ENCODE data around the gene KLK2. TPM values are rescaled to one million over a fixed set of nuclear protein-coding genes. Genes with fewer than 3 reads are reported as not detected.

Gene KLK2
- total RNA-seq, 1 donor from 2014 or later: not detected

- TF ChIP-seq CTCF (IDR thresholded peaks at IDR 0.05; ENCODE audit: unreplicated experiment): no peak
- H3K9me3 Mint-ChIP-seq (ENCODE audit: unreplicated experiment): no peaks in the 10 kb centered on the region
- no peaks in the 10 kb centered on the region for H3K36me3 Mint-ChIP-seq (ENCODE audit: low read depth, unreplicated experiment)
- H3K4me1 Mint-ChIP-seq (ENCODE audit: unreplicated experiment): no peaks in the 10 kb centered on the region
- peaks cover 16% of the 10 kb centered on the region for H3K27me3 Mint-ChIP-seq (ENCODE audit: unreplicated experiment)
- peak; percentile 85 for DNase-seq (ENCODE audit: low spot score)
- H3K4me3 Mint-ChIP-seq (ENCODE audit: unreplicated experiment): peak overlapping the region; percentile 87
- H3K27ac Mint-ChIP-seq (ENCODE audit: unreplicated experiment): no peak overlapping the region
These were observed 37.3 kb upstream of the KLK2 start for GRCh38 chr19:50835785-50836542.

- peak overlapping the region; percentile 86 for H3K4me3 Mint-ChIP-seq (ENCODE audit: unreplicated experiment)
- H3K36me3 Mint-ChIP-seq (ENCODE audit: low read depth, unreplicated experiment): no peaks in the 10 kb centered on the region
- no peak for TF ChIP-seq CTCF (IDR thresholded peaks at IDR 0.05; ENCODE audit: unreplicated experiment)
- H3K27ac Mint-ChIP-seq (ENCODE audit: unreplicated experiment): no peak overlapping the region
- H3K4me1 Mint-ChIP-seq (ENCODE audit: unreplicated experiment): no peaks in the 10 kb centered on the region
- peaks cover 19% of the 10 kb centered on the region for H3K27me3 Mint-ChIP-seq (ENCODE audit: unreplicated experiment)
- no peak for DNase-seq (ENCODE audit: low spot score)
- no peaks in the 10 kb centered on the region for H3K9me3 Mint-ChIP-seq (ENCODE audit: unreplicated experiment)
These were observed 36.6 kb upstream of the KLK2 start for GRCh38 chr19:50836543-50837195.

DNA sequence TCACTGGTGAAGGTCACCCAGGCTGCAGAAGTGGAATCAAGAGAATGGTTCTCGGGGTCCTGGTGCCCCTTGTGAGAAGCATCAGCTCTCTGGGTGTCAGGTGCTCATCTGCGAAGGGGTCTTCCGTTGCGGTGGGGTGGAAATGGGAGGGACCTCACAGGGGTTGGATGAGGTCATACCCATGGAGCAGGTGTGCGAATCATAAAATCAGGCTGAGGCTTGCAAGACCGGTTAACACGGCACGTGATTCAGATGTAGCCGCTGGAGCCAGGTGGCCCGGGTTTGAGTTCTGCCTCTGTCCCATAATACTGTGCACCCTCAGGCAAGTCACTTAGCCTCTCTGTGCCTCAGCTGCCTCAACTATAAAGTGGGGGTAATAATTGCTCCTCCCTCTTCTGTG is 35.9 kb upstream of the KLK2 start:
- Mint-ChIP-seq H3K4me3 (ENCODE audit: unreplicated experiment) (peak overlapping the region; percentile 9), H3K9me3 (ENCODE audit: unreplicated experiment) (no peaks in the 10 kb centered on the region), H3K27me3 (ENCODE audit: unreplicated experiment) (peaks cover 21% of the 10 kb centered on the region), H3K36me3 (ENCODE audit: low read depth, unreplicated experiment) (no peaks in the 10 kb centered on the region), H3K27ac (ENCODE audit: unreplicated experiment) (no peak overlapping the region), H3K4me1 (ENCODE audit: unreplicated experiment) (no peaks in the 10 kb centered on the region)
- DNase-seq (ENCODE audit: low spot score): no peak
- no peak for TF ChIP-seq CTCF (IDR thresholded peaks at IDR 0.05; ENCODE audit: unreplicated experiment)

DNA sequence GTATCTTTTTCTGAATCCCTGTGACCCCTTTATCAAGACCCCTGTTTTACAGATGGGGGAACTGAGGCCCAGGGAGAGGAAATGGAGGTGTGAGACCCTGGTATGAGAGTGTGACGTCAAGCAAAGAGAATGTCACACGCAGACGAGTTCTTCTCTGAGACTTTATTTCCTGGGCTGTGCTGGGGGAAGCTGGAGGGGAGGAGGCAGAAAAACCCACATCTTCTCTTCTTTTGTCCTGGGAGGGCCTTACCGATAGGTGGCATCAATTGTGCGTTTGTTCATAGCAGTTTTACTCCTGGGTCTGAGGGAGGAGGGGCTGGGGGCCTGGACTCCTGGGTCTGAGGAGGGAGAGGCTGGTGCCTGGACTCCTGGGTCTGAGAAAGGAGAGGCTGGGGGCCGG is 35.0 kb upstream of the KLK2 start:
- H3K27ac Mint-ChIP-seq (ENCODE audit: unreplicated experiment): peak overlapping the region; percentile 30
- DNase-seq (ENCODE audit: low spot score): no peak
- H3K36me3 Mint-ChIP-seq (ENCODE audit: low read depth, unreplicated experiment): no peaks in the 10 kb centered on the region
- H3K4me3 Mint-ChIP-seq (ENCODE audit: unreplicated experiment): peak overlapping the region; percentile 62
- H3K4me1 Mint-ChIP-seq (ENCODE audit: unreplicated experiment): no peaks in the 10 kb centered on the region
- H3K27me3 Mint-ChIP-seq (ENCODE audit: unreplicated experiment): peaks cover 21% of the 10 kb centered on the region
- no peak for TF ChIP-seq CTCF (IDR thresholded peaks at IDR 0.05; ENCODE audit: unreplicated experiment)
- no peaks in the 10 kb centered on the region for H3K9me3 Mint-ChIP-seq (ENCODE audit: unreplicated experiment)

Data from endothelial cell (in vitro differentiated cells).